ENCODE data around the gene NBAS. TPM values are rescaled to one million over a fixed set of nuclear protein-coding genes. Genes with fewer than 3 reads are reported as not detected.

NBAS gene
- total RNA-seq, 1 experiment from 2014 or later: 28.9 TPM

GRCh38 chr2:15262792-15263191, 298.3 kb downstream of the NBAS start:
- no peaks in the 10 kb centered on the region for H3K79me2 ChIP-seq (ENCODE audit: low read depth)
- ChIA-PET POLR2A (ENCODE audit: unreplicated experiment) (no interaction called here), CTCF (no interaction called here)
- no peaks in the 10 kb centered on the region for H3K9me2 ChIP-seq (ENCODE audit: insufficient read depth)
- no peaks in the 10 kb centered on the region for H4K20me1 ChIP-seq (ENCODE audit: insufficient read depth)
- H3K27me3 ChIP-seq (ENCODE audit: insufficient read depth, low read depth): no peaks in the 10 kb centered on the region
- intact Hi-C loops (cut with micrococcal nuclease; ENCODE audit: unreplicated experiment): no loop called here
- no peak overlapping the region for H2AFZ ChIP-seq
- BruUV-seq (replicated peaks): no TSS peak
- no peaks in the 10 kb centered on the region for H3K36me3 ChIP-seq (ENCODE audit: low read depth)
- H3K9me3 ChIP-seq (ENCODE audit: insufficient read depth, low read depth): no peaks in the 10 kb centered on the region; the same call in 1 of the 2 replicates
- no peaks in the 10 kb centered on the region for H3F3A ChIP-seq (ENCODE audit: insufficient read depth, low read depth)
- no peak for DNase-seq
- H3K4me1 ChIP-seq (replicated peaks; ENCODE audit: insufficient read depth): no peaks in the 10 kb centered on the region
- H3K4me2 ChIP-seq: no peak overlapping the region
- H3K4me3 ChIP-seq: no peak overlapping the region
- H3K27ac ChIP-seq: no peak overlapping the region
- TF ChIP-seq EZH2 (IDR thresholded peaks at IDR 0.05; ENCODE audit: low read depth): no peak
- TF ChIP-seq CTCF (conservative IDR thresholded peaks at IDR 0.05): no peak

DNA sequence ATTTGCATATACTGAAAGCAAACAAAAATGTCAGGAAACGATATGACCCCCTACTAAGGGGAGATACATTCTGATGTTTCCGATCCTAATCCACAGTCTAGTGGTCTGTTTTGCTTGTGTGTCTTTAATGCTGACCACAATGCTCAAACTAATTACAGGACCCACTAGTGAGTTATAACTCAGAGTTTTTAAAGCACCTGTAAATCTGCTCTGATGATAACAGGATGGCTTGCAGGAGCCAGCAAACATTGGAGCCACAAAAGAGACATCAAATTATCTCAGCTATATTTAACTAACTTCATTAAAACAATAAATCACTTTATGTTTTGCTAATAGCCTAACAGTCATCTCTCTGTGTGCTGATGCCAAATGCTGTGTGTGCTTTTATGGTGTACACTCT, 300.3 kb downstream of the NBAS start:
- ChIA-PET POLR2A (ENCODE audit: unreplicated experiment) (no interaction called here), CTCF (no interaction called here)
- no peak overlapping the region for H2AFZ ChIP-seq
- no peaks in the 10 kb centered on the region for H3K27me3 ChIP-seq (ENCODE audit: insufficient read depth, low read depth)
- no peaks in the 10 kb centered on the region for H4K20me1 ChIP-seq (ENCODE audit: insufficient read depth)
- H3K4me3 ChIP-seq: no peak overlapping the region
- DNase-seq: no peak
- H3K27ac ChIP-seq: no peak overlapping the region
- no peaks in the 10 kb centered on the region for H3K36me3 ChIP-seq (ENCODE audit: low read depth)
- no peaks in the 10 kb centered on the region for H3F3A ChIP-seq (ENCODE audit: insufficient read depth, low read depth)
- BruUV-seq (replicated peaks): no TSS peak
- TF ChIP-seq CTCF (conservative IDR thresholded peaks at IDR 0.05) (no peak), EZH2 (IDR thresholded peaks at IDR 0.05; ENCODE audit: low read depth) (no peak)
- no peak overlapping the region for H3K4me2 ChIP-seq
- no peaks in the 10 kb centered on the region for H3K9me2 ChIP-seq (ENCODE audit: insufficient read depth)
- no peaks in the 10 kb centered on the region for H3K4me1 ChIP-seq (replicated peaks; ENCODE audit: insufficient read depth)
- intact Hi-C loops (cut with micrococcal nuclease; ENCODE audit: unreplicated experiment): no loop called here
- H3K79me2 ChIP-seq (ENCODE audit: low read depth): no peaks in the 10 kb centered on the region
- H3K9me3 ChIP-seq (ENCODE audit: insufficient read depth, low read depth): no peaks in the 10 kb centered on the region; the same call in 1 of the 2 replicates

GRCh38 chr2:15260196-15260595, 300.9 kb downstream of the NBAS start:
- Histone ChIP-seq H3K4me1 (replicated peaks; ENCODE audit: insufficient read depth) (no peaks in the 10 kb centered on the region), H3K9me2 (ENCODE audit: insufficient read depth) (no peaks in the 10 kb centered on the region), H4K20me1 (ENCODE audit: insufficient read depth) (no peaks in the 10 kb centered on the region), H3K4me2 (no peak overlapping the region), H2AFZ (no peak overlapping the region), H3K79me2 (ENCODE audit: low read depth) (no peaks in the 10 kb centered on the region), H3K27ac (no peak overlapping the region), H3K9me3 (ENCODE audit: insufficient read depth, low read depth) (no peaks in the 10 kb centered on the region; the same call in 1 of the 2 replicates), H3F3A (ENCODE audit: insufficient read depth, low read depth) (no peaks in the 10 kb centered on the region), H3K36me3 (ENCODE audit: low read depth) (no peaks in the 10 kb centered on the region), H3K27me3 (ENCODE audit: insufficient read depth, low read depth) (no peaks in the 10 kb centered on the region), H3K4me3 (no peak overlapping the region)
- TF ChIP-seq EZH2 (IDR thresholded peaks at IDR 0.05; ENCODE audit: low read depth) (no peak), CTCF (conservative IDR thresholded peaks at IDR 0.05) (no peak)
- intact Hi-C loops (cut with micrococcal nuclease; ENCODE audit: unreplicated experiment): no loop called here
- no peak for DNase-seq
- POLR2A ChIA-PET (ENCODE audit: unreplicated experiment): no interaction called here
- BruUV-seq (replicated peaks): no TSS peak
- CTCF ChIA-PET: no interaction called here
